ENCODE data around the gene HPS5.

The HPS5 gene

DNA sequence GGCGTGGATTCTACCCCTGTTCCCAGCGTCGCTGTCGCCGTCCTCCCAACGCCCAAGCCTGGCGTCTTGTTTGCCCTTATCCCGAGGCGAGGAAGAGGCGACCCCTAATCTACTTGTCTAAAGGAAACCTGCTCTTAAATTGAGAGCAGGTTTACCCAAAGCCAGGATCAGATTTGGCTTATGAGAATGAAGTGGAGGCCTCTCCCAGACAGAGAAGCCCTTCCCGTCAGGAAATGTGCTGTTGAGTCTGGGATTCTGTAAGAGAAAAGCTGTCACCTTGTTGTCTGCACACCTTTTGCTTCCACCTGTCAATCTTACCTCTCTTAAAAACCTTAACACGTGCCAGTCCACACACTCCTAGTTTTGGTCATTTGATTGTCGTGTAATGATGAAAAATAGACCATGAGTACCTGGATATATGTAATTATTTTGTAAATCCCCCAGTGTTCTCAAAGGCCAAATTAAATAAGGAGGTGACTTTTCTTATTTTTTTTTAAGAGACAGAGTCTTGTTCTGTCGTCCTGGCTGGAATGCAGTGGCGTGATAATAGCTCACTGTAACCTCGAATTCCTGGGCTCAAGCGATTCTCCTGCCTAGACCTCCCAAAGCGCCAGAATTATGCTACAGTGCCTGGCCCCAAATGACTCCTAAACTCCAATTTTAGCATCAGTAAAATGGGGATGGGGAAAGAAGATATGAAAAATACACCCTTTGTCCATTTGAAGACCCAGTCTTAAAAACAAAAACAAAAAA lies 1.1 kb upstream of the HPS5 start:
- H3K4me1 ChIP-seq (ENCODE audit: control insufficient read depth, insufficient read depth, low read length) = no peaks in the 10 kb centered on the region
- no peak overlapping the region; the same call in 1 of the 2 replicates for H3K27ac ChIP-seq (ENCODE audit: extremely low read depth, low read depth, low read length)
- no peaks in the 10 kb centered on the region for H3K9me3 ChIP-seq (ENCODE audit: control insufficient read depth, insufficient read depth, low read depth, low read length)
- peaks cover 0 to 35% of the 10 kb centered on the region in 2 experiments; a peak in 1 of 3 replicates for H3K36me3 ChIP-seq (ENCODE audit: control insufficient read depth in 2 of 2, insufficient read depth in 1 of 2, low read length in 2 of 2)
- POLR2A ChIA-PET = interaction anchor here (1.1 to 3.8 kb wide), 4 partner anchors 8 to 72 kb away, joined by 3 to 30 read pairs (median 4); partner anchors contain the start of gene LDHA
- TF ChIP-seq ZBTB8A (tag by site-specific recombination; IDR thresholded peaks at IDR 0.05) = no peak
- CTCF ChIA-PET = interaction anchor here (1.5 kb wide), 1 partner anchor 79 kb away, joined by 4 read pairs; no protein-coding TSS in a partner anchor
- H3K4me3 ChIP-seq (ENCODE audit: low read depth, low read length) = peak overlapping the region; percentile 100

DNA sequence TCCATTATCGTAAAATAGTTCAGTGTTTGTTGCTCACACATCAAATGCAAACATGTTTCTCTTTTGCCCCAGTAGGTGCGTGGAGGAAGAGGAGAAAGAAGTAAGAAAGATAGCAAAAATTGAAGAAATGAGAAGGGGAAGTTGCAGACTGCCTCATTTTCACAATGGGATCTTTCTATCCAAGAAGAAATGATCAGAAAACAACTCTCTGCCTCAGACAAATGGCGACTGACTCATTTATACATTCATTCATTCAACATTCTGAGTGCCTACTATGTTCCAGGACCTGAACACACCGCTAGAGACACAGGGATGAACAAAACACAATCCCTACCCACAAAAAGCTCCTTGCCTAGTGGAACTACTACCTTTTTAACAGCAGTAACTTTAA lies 367 bp downstream of the HPS5 start:
- no peaks in the 10 kb centered on the region for H3K9me3 ChIP-seq (ENCODE audit: control insufficient read depth, insufficient read depth, low read depth, low read length)
- peak overlapping the region; percentile 100 for H3K4me3 ChIP-seq (ENCODE audit: low read depth, low read length)
- peak overlapping the region; percentile 69; the same call in 1 of the 2 replicates for H3K27ac ChIP-seq (ENCODE audit: extremely low read depth, low read depth, low read length)
- ChIA-PET CTCF (interaction anchor here (1.0 to 1.7 kb wide), 3 partner anchors 14 to 77 kb away, joined by 3 to 4 read pairs (median 3); no protein-coding TSS in a partner anchor), POLR2A (interaction anchor here (0.8 to 3.8 kb wide), 8 partner anchors 8 to 206 kb away, joined by 3 to 30 read pairs (median 4); partner anchors contain the start of gene LDHA)
- H3K36me3 ChIP-seq (ENCODE audit: control insufficient read depth in 2 of 2, insufficient read depth in 1 of 2, low read length in 2 of 2) = peaks cover 0 to 28% of the 10 kb centered on the region in 2 experiments; a peak in 1 of 3 replicates
- TF ChIP-seq ZNF24 (tag by site-specific recombination; IDR thresholded peaks at IDR 0.05) (peak; percentile 85), ZNF707 (tag by site-specific recombination; IDR thresholded peaks at IDR 0.05) (no peak)
- H3K4me1 ChIP-seq (ENCODE audit: control insufficient read depth, insufficient read depth, low read length) = no peaks in the 10 kb centered on the region

DNA sequence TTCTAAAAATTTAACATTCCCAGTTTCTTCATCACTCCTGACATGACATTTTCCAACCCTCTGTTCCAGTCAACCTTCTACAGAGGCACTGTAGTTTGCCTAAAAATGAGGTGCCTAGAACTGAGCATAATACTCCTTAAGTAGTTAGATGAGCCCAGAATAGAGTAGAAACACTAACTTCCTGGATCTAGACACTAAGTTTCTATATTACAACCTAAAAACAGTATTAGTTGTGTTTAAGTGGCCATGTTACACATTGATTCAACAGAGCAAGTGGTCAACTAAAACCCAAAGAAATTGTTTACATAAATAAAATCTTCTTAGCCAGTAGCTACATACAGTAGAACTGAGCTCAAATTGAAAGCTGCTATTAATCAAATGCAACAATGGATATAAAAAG lies 1.3 kb downstream of the HPS5 start:
- Histone ChIP-seq H3K36me3 (ENCODE audit: control insufficient read depth in 2 of 2, insufficient read depth in 1 of 2, low read length in 2 of 2) (peaks cover 0 to 26% of the 10 kb centered on the region in 2 experiments; a peak in 1 of 3 replicates), H3K27ac (ENCODE audit: extremely low read depth, low read depth, low read length) (no peak overlapping the region), H3K4me1 (ENCODE audit: control insufficient read depth, insufficient read depth, low read length) (no peaks in the 10 kb centered on the region), H3K9me3 (ENCODE audit: control insufficient read depth, insufficient read depth, low read depth, low read length) (no peaks in the 10 kb centered on the region), H3K4me3 (ENCODE audit: low read depth, low read length) (peak overlapping the region; percentile 100)
- ChIA-PET POLR2A (interaction anchor here (1.9 to 3.8 kb wide), 2 partner anchors 7 to 75 kb away, joined by 8 to 30 read pairs; partner anchors contain the start of gene LDHA), CTCF (interaction anchor here (1.7 kb wide), 1 partner anchor 13 kb away, joined by 3 read pairs; no protein-coding TSS in a partner anchor)
- TF ChIP-seq ZNF561 (tag by site-specific recombination; IDR thresholded peaks at IDR 0.05; ENCODE audit: borderline replicate concordance) = no peak
- TF ChIP-seq ZNF768 (tag by site-specific recombination; IDR thresholded peaks at IDR 0.05) = no peak
- no peak for TF ChIP-seq MYNN (tag by site-specific recombination; IDR thresholded peaks at IDR 0.05; ENCODE audit: borderline replicate concordance)
- TF ChIP-seq ZNF791 (tag by site-specific recombination; IDR thresholded peaks at IDR 0.05) = no peak
- no peak for TF ChIP-seq GLIS2 (tag by site-specific recombination; IDR thresholded peaks at IDR 0.05)
- TF ChIP-seq, protein P1, sequence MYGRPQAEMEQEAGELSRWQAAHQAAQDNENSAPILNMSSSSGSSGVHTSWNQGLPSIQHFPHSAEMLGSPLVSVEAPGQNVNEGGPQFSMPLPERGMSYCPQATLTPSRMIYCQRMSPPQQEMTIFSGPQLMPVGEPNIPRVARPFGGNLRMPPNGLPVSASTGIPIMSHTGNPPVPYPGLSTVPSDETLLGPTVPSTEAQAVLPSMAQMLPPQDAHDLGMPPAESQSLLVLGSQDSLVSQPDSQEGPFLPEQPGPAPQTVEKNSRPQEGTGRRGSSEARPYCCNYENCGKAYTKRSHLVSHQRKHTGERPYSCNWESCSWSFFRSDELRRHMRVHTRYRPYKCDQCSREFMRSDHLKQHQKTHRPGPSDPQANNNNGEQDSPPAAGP (tag by site-specific recombination; IDR thresholded peaks at IDR 0.05) = no peak
- TF ChIP-seq ZNF76 (tag by site-specific recombination; IDR thresholded peaks at IDR 0.05; ENCODE audit: borderline replicate concordance, low read depth) = no peak
- no peak for TF ChIP-seq ZNF776 (tag by site-specific recombination; IDR thresholded peaks at IDR 0.05; ENCODE audit: borderline replicate concordance)

DNA sequence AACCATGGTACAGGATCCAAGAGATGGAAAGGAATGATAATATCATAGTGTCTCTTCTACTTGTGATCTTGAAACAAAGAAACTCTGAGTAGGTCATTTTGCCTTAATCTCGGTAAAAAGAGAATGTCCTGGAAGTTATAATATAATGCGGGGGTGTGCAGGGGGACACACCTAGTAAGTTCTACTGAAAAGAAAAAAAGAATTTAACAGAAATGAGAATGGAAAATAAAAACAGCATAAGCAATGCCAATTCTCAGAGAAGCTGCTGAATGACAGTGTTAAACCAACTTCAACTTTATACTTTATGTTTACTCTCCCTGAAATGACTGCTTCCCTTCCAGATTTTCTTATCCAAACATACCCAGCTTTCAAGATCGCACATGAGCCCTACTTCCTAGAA lies 2.0 kb downstream of the HPS5 start:
- TF ChIP-seq, protein P2, sequence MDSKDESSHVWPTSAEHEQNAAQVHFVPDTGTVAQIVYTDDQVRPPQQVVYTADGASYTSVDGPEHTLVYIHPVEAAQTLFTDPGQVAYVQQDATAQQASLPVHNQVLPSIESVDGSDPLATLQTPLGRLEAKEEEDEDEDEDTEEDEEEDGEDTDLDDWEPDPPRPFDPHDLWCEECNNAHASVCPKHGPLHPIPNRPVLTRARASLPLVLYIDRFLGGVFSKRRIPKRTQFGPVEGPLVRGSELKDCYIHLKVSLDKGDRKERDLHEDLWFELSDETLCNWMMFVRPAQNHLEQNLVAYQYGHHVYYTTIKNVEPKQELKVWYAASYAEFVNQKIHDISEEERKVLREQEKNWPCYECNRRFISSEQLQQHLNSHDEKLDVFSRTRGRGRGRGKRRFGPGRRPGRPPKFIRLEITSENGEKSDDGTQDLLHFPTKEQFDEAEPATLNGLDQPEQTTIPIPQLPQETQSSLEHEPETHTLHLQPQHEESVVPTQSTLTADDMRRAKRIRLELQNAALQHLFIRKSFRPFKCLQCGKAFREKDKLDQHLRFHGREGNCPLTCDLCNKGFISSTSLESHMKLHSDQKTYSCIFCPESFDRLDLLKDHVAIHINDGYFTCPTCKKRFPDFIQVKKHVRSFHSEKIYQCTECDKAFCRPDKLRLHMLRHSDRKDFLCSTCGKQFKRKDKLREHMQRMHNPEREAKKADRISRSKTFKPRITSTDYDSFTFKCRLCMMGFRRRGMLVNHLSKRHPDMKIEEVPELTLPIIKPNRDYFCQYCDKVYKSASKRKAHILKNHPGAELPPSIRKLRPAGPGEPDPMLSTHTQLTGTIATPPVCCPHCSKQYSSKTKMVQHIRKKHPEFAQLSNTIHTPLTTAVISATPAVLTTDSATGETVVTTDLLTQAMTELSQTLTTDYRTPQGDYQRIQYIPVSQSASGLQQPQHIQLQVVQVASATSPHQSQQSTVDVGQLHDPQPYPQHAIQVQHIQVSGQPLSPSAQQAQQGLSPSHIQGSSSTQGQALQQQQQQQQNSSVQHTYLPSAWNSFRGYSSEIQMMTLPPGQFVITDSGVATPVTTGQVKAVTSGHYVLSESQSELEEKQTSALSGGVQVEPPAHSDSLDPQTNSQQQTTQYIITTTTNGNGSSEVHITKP (tag by site-specific recombination; IDR thresholded peaks at IDR 0.05) = peak; percentile 79
- TF ChIP-seq WT1 (tag by site-specific recombination; IDR thresholded peaks at IDR 0.05) = no peak
- TF ChIP-seq ZNF112 (tag by site-specific recombination; IDR thresholded peaks at IDR 0.05) = no peak
- Histone ChIP-seq H3K9me3 (ENCODE audit: control insufficient read depth, insufficient read depth, low read depth, low read length) (no peaks in the 10 kb centered on the region), H3K27ac (ENCODE audit: extremely low read depth, low read depth, low read length) (no peak overlapping the region), H3K4me1 (ENCODE audit: control insufficient read depth, insufficient read depth, low read length) (no peaks in the 10 kb centered on the region), H3K36me3 (ENCODE audit: control insufficient read depth in 2 of 2, insufficient read depth in 1 of 2, low read length in 2 of 2) (peaks cover 0 to 19% of the 10 kb centered on the region in 2 experiments; a peak in 1 of 3 replicates), H3K4me3 (ENCODE audit: low read depth, low read length) (no peak overlapping the region)
- ChIA-PET POLR2A (interaction anchor here (0.5 to 3.8 kb wide), 2 partner anchors 18 to 75 kb away, joined by 3 to 30 read pairs; partner anchors contain the start of gene LDHA), CTCF (no interaction called here)
